HepG2 (cell line): ENCODE measurements around the gene SEC24D. TPM values are rescaled to one million over a fixed set of nuclear protein-coding genes. Genes with fewer than 3 reads are reported as not detected.

ENCODE experiments used
- ATAC-seq: fragments of 200-7000 bp; cut with Tn5 transposase; 3 replicates; pipeline ENCODE4 v1.9.1; 2020; ENCODE audit warnings: mild to moderate bottlenecking, moderate library complexity
- BruUV-seq: library from RNA; stranded (reverse); fragments of 400-500 nt; replicated peaks from 2 replicates; lab custom pipeline; 2021; lab: Mats Ljungman, UMichigan
- CTCF ChIA-PET: fragments of 300-600 bp; formaldehyde crosslinking; extraction: SDS; loops from one replicate; lab custom pipeline; 2021; ENCODE audit warnings: low total read pairs, inconsistent platforms, low intra/inter-chr PET ratio; lab: Yijun Ruan, JAX
- POLR2A ChIA-PET: fragments of 350-600 bp; sonication (Branson Sonifier 250); formaldehyde crosslinking; loops from one replicate; lab custom pipeline; 2020; ENCODE audit warnings: antibody characterized with exemption, inconsistent platforms; lab: Yijun Ruan, JAX
- DNase-seq: peaks from one replicate; pipeline ENCODE4 v3.0.0-alpha.2; 2015; ENCODE audit warnings: low spot score
- FAIRE-seq: peaks from 3 replicates; lab custom pipeline; 2011; peaks lifted over from hg19 to GRCh38; lab: Jason Lieb, UNC
- H2AFZ ChIP-seq: one replicate; pipeline ENCODE4 v1.6.1; 2011; ENCODE audit warnings: low read length, inconsistent platforms
- H3K27ac ChIP-seq: fragments of 300-600 bp; 3 replicates; pipeline ENCODE4 v1.8.0; 2011; ENCODE audit warnings: mixed run types, mild to moderate bottlenecking, mixed read lengths, low read length, inconsistent platforms; ENCODE audit not compliant: insufficient read depth; ENCODE audit errors: extremely low read length
- H3K27me3 ChIP-seq, 2 experiments: fragments of 200-600 bp in 1 of 2; 2 replicates in 1 of 2; 3 replicates in 1 of 2; pipeline versions ENCODE4 v1.6.0 to v1.8.0; 2011; ENCODE audit warnings: low read length in 2 of 2, mild to moderate bottlenecking in 2 of 2, moderate library complexity in 2 of 2, inconsistent platforms in 1 of 2; ENCODE audit not compliant: insufficient read depth in 2 of 2, control insufficient read depth in 1 of 2
- H3K36me3 ChIP-seq, 2 experiments: fragments of 200-600 bp in 1 of 2; replicated peaks in 1 of 2; 2 replicates in 1 of 2; 3 replicates in 1 of 2; pipeline versions ENCODE4 v1.5.1 to v1.8.0; 2011; ENCODE audit warnings: low read length in 2 of 2, inconsistent platforms in 1 of 2; ENCODE audit not compliant: insufficient read depth in 2 of 2, control insufficient read depth in 1 of 2
- H3K4me1 ChIP-seq: 2 replicates; pipeline ENCODE4 v1.5.1; 2012; ENCODE audit warnings: low read length, inconsistent platforms; ENCODE audit not compliant: insufficient read depth
- H3K4me2 ChIP-seq: 2 replicates; pipeline ENCODE4 v1.6.0; 2011; ENCODE audit warnings: low read depth, low read length, inconsistent platforms
- H3K4me3 ChIP-seq, 3 experiments: fragments of 200-600 bp in 1 of 3; sonication (generic), shearing (Covaris generic) in 1 of 3; replicated peaks in 1 of 3; 2 replicates each; pipeline ENCODE4 v1.5.1; 2011 to 2016; ENCODE audit warnings: low read length in 3 of 3, inconsistent platforms in 2 of 3, low read depth in 2 of 3, mild to moderate bottlenecking in 2 of 3, control low read depth in 1 of 3, mixed read lengths in 1 of 3; ENCODE audit not compliant: insufficient read depth in 1 of 3
- H3K79me2 ChIP-seq: one replicate; pipeline ENCODE4 v1.6.1; 2011; ENCODE audit warnings: low read length, inconsistent platforms; ENCODE audit not compliant: insufficient read depth
- H3K9ac ChIP-seq: 2 replicates; pipeline ENCODE4 v1.6.0; 2011; ENCODE audit warnings: mild to moderate bottlenecking, low read depth, low read length, inconsistent platforms; ENCODE audit not compliant: insufficient read depth
- H3K9me3 ChIP-seq: 2 replicates; pipeline ENCODE4 v1.5.1; 2012; ENCODE audit warnings: mild to moderate bottlenecking, low read length
- H4K20me1 ChIP-seq: 2 replicates; pipeline ENCODE4 v1.6.0; 2011; ENCODE audit warnings: inconsistent platforms, mild to moderate bottlenecking, low read length, moderate library complexity; ENCODE audit not compliant: insufficient read depth
- DMTF1 ChIP-seq: sonication (generic); formaldehyde crosslinking; IDR thresholded peaks from 2 replicates; pipeline ENCODE4 v1.4.0; 2020; ENCODE audit warnings: mild to moderate bottlenecking, missing genetic modification reagents
- FLYWCH1 ChIP-seq: sonication (generic); formaldehyde crosslinking; IDR thresholded peaks from 2 replicates; pipeline ENCODE4 v1.8.1; 2023; ENCODE audit warnings: mild to moderate bottlenecking, missing genetic modification reagents
- HIVEP1 ChIP-seq: sonication (generic); formaldehyde crosslinking; IDR thresholded peaks from 2 replicates; pipeline ENCODE4 v1.4.0; 2020; ENCODE audit warnings: mild to moderate bottlenecking, missing genetic modification reagents
- WGBS: methylation state at CpG from one replicate; pipeline ENCODE4 v1.1.6; 2017; ENCODE audit warnings: low lambda C conversion rate; 5-methylcytosine and 5-hydroxymethylcytosine counted together
- in situ Hi-C: cut with HindIII; loops from 2 replicates; pipeline ENCODE4 v1.10.0; 2017; ENCODE audit warnings: low pct_unique_long_range_greater_than_20kb; ENCODE audit not compliant: extremely low pct_ligation_motif_present
- intact Hi-C: fragments of 100-400 bp; cut with micrococcal nuclease; formaldehyde crosslinking; loops from one replicate; pipeline ENCODE4 v1.10.0; 2022; ENCODE audit not compliant: unreplicated experiment
- polyA plus RNA-seq, 8 experiments: library from polyadenylated mRNA; depleted of rRNA in 3 of 8; stranded (reverse) in 7 of 8; unstranded in 1 of 8; fragments of >200 nt; fragmentation: Illumina TruSeq in 4 of 8; extraction: Trizol in 4 of 8; gene quantifications; 2 replicates each; pipeline versions ENCODE4 v1.2.1 to v1.2.3, GENCODE V29; 2011 to 2016; ENCODE audit warnings: low read depth in 4 of 8, missing spikeins in 1 of 8, mixed read lengths in 1 of 8; ENCODE audit not compliant: insufficient read depth in 1 of 8
- total RNA-seq, 5 experiments: library from RNA; depleted of rRNA; stranded (reverse); fragments of >200 nt; fragmentation: Illumina TruSeq; extraction: Trizol; gene quantifications; 2 replicates each; pipeline ENCODE4 v1.2.3, GENCODE V29; 2016; ENCODE audit warnings: low read depth in 1 of 5
- TF ChIP-seq, protein P1 (sequence below): sonication (generic); formaldehyde crosslinking; IDR thresholded peaks from 2 replicates; pipeline ENCODE4 v1.4.0; 2020; ENCODE audit warnings: missing genetic modification reagents

Gene SEC24D
- total and polyA plus RNA-seq, 2 of the 13 experiments (the other 11 are each of a cell fraction or from before 2014, with no cell fraction given) = 30.0 to 51.1 TPM

- TF ChIP-seq, protein P1, sequence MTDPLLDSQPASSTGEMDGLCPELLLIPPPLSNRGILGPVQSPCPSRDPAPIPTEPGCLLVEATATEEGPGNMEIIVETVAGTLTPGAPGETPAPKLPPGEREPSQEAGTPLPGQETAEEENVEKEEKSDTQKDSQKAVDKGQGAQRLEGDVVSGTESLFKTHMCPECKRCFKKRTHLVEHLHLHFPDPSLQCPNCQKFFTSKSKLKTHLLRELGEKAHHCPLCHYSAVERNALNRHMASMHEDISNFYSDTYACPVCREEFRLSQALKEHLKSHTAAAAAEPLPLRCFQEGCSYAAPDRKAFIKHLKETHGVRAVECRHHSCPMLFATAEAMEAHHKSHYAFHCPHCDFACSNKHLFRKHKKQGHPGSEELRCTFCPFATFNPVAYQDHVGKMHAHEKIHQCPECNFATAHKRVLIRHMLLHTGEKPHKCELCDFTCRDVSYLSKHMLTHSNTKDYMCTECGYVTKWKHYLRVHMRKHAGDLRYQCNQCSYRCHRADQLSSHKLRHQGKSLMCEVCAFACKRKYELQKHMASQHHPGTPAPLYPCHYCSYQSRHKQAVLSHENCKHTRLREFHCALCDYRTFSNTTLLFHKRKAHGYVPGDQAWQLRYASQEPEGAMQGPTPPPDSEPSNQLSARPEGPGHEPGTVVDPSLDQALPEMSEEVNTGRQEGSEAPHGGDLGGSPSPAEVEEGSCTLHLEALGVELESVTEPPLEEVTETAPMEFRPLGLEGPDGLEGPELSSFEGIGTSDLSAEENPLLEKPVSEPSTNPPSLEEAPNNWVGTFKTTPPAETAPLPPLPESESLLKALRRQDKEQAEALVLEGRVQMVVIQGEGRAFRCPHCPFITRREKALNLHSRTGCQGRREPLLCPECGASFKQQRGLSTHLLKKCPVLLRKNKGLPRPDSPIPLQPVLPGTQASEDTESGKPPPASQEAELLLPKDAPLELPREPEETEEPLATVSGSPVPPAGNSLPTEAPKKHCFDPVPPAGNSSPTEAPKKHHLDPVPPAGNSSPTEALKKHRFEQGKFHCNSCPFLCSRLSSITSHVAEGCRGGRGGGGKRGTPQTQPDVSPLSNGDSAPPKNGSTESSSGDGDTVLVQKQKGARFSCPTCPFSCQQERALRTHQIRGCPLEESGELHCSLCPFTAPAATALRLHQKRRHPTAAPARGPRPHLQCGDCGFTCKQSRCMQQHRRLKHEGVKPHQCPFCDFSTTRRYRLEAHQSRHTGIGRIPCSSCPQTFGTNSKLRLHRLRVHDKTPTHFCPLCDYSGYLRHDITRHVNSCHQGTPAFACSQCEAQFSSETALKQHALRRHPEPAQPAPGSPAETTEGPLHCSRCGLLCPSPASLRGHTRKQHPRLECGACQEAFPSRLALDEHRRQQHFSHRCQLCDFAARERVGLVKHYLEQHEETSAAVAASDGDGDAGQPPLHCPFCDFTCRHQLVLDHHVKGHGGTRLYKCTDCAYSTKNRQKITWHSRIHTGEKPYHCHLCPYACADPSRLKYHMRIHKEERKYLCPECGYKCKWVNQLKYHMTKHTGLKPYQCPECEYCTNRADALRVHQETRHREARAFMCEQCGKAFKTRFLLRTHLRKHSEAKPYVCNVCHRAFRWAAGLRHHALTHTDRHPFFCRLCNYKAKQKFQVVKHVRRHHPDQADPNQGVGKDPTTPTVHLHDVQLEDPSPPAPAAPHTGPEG = no peak
- no peak for TF ChIP-seq DMTF1
- TF ChIP-seq FLYWCH1 (CRISPR knock-in tag) = no peak
- TF ChIP-seq HIVEP1 = no peak
- H3K79me2 ChIP-seq = no peaks in the 10 kb centered on the region
- ATAC-seq (no peak), FAIRE-seq (no peak), DNase-seq (no peak)
- no peaks in the 10 kb centered on the region for H4K20me1 ChIP-seq
- CTCF ChIA-PET = no interaction called here
- H2AFZ ChIP-seq = no peak overlapping the region
- H3K36me3 ChIP-seq = no peaks in the 10 kb centered on the region
- no peak overlapping the region for H3K27ac ChIP-seq
- H3K9ac ChIP-seq = no peak overlapping the region
- intact Hi-C loops (no loop called here), in situ Hi-C loops (no loop called here)
- H3K9me3 ChIP-seq = no peaks in the 10 kb centered on the region
- no peak overlapping the region for H3K4me2 ChIP-seq
- 43% methylated on average over 3 of the region's 6 CpGs for WGBS
- POLR2A ChIA-PET = no interaction called here
- H3K4me1 ChIP-seq = no peaks in the 10 kb centered on the region
- H3K27me3 ChIP-seq = no peaks in the 10 kb centered on the region
- H3K4me3 ChIP-seq = no peak overlapping the region
- BruUV-seq = no TSS peak
Observed at GRCh38 chr4:118843237-118843636, 7.3 kb upstream of the SEC24D start.
